Left ventricle myocardium superior (tissue), 1 donor: ENCODE results near the gene MDH1B. TPM values are rescaled to one million over a fixed set of nuclear protein-coding genes. Genes with fewer than 3 reads are reported as not detected.

Source experiments
- ATAC-seq: fragments of 200-7000 bp; cut with Tn5 transposase; one replicate; pipeline ENCODE4 v1.9.1; 2020; ENCODE audit warnings: mild to moderate bottlenecking, moderate library complexity
- DNase-seq: peaks from one replicate; pipeline ENCODE4 v3.0.0-alpha.2; 2020
- intact Hi-C: fragments of 100-400 bp; cut with micrococcal nuclease; formaldehyde crosslinking; loops from one replicate; pipeline ENCODE4 v1.11.0; 2022
- microRNA-seq: library from miRNA; unstranded; fragments of <30 nt; microRNA quantifications from one replicate; pipeline ENCODE4 v1.2.0, GENCODE V29; 2020; ENCODE audit warnings: borderline number of aligned reads
- total RNA-seq: library from RNA; stranded (reverse); fragmentation: NEBNext Ultra II Directional; extraction: Animal tissue kit (Norgen Biotek cat#: 25700); gene quantifications from one replicate; pipeline ENCODE4 v1.2.1, GENCODE V29; 2021
- donor health status: DM: no; HTN: yes; CAD: no; lungs with severe emphysema.

Gene MDH1B
- total RNA-seq, 1 donor from 2014 or later, result 1.0 TPM

DNA sequence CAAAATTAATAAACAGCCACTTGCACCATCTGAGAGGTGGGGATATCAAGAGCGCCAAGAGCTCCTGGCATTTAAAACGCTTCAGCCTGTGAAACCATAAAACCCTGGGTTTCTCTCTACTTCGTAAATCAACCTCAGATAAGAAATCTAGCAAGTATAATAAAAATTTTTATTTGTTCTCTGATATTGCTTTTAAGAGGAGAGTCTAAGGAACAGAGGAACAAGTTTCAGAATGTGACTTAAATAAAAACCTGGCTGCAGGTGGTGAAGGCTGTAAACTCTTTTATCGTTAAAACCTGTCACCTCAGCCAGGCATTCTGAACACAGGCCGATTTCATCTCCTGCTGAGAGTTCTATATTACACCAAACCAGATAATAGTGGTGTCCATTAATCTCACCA is 56.8 kb downstream of the MDH1B start:
- ATAC-seq (no peak), DNase-seq (no peak)
- intact Hi-C loops, result no loop called here

DNA sequence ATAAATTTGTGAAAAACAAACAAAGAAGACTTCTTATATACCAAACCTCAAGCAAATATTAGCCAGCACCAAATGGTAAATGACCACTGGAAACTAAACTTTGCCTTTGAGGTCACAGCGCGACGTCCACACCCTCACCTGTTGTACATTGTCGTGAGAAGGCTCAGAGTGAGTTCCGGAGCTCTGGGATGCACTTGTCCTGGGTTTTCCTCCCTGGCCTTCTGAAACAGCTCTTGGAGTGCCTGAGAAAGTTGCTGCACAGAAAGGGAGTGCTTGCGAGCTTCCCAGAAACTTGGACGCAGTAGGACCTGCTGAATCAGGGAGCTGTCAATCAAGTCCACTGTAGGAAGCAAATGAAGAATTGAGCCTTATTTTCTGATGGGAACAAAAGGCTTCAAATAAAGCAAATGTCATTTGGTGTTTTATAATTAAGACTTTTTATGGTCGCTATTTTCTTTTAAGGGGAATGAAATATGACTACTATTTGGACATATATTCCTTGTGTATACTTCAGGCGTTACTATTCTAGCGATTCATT is 57.9 kb downstream of the MDH1B start:
- intact Hi-C loops, result no loop called here
- no peak for DNase-seq
- no peak for ATAC-seq

DNA sequence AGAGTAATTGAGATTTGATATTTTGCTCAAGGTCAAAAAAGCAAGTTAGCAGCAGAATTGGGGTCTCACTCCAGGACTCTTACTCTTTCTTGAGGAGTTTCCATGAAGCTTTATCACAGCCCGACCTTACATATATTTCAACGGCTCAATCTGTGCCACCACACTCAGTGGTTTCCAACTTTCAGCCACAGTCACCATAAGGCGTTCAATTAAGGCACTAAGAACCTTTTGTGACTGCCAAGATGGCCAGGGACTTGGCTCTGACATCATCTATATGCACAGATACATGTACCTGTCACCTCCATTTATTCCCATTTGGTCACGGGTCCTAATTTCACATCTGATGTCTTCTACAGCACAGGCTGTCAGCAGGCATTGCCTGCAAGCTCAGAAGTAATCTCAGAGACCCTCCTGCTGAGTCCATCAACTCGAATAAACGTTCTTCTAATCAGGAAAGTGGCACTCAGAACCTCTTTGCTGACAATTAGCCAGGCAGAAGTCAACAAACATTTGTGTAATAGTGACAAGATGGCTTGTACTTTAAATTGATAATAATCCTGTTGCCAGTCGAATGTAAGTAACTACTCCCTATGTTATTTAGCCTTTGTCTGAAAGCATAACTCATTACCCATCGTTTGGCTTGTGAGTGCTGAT is 63.0 kb downstream of the MDH1B start:
- DNase-seq (no peak), ATAC-seq (no peak)
- intact Hi-C loops, result no loop called here

DNA sequence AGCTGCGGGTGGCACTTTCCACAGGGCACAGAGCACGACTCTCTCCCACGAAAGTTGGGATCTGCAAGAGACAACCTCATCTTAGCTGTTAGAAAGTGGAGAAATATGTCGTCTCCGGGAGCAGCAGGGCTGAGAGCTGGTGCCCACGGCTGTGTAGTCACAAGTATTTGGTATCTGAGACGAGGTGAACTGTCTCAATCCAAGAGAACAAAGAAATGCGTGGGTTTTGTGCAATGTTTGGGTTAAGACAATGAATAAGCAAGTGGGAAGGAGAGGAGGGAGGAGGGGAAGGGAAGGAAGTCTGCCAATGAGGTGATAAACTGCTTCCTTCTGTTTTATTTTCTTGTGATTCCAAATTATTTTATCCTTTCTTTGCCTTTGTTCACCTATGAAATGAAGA is 65.0 kb downstream of the MDH1B start:
- DNase-seq (no peak), ATAC-seq (no peak)
- intact Hi-C loops, result no loop called here

DNA sequence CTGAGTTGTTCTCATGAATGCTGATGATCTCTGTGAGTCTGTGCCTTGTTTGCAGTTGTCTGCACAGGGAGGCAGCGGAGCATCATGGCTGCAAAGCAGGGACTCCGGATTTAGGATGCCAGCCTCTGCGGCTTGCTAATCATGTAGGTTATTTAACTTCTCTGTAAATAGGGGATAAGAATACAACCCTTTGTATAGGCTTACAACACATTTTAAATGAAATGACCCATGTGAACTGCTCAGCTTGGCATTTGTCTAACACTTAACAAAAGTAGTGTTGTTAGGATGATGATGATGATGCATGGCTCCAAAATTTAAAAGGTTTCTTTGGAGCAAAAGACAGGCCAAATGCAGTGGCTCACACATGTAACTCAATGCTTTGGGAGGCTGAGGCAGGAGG is 66.3 kb downstream of the MDH1B start:
- no peak for ATAC-seq
- intact Hi-C loops, result loop anchor here (10.0 kb wide), 1 partner anchor 776 kb away; no protein-coding TSS in a partner anchor
- no peak for DNase-seq

DNA sequence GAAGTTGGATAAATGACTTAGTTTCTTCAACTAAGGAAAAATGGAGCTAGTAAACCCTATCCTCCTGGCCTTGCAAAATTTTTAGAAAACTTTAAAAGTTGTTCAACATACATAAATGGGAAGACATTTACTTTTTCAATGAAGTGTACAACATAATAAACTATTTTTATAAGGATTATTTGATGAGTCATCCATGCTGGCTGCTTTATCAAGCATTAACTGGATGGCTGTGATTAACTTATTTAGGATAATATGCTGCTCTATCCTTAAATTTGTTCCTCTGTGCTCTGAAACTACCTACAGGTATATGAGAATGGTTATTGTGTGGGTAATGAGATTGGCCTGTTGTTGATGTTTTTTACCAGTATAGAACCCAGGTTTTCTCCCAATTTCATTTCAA is 68.2 kb downstream of the MDH1B start:
- DNase-seq (no peak), ATAC-seq (no peak)
- intact Hi-C loops, result loop anchor here (10.0 kb wide), 1 partner anchor 778 kb away; no protein-coding TSS in a partner anchor

DNA sequence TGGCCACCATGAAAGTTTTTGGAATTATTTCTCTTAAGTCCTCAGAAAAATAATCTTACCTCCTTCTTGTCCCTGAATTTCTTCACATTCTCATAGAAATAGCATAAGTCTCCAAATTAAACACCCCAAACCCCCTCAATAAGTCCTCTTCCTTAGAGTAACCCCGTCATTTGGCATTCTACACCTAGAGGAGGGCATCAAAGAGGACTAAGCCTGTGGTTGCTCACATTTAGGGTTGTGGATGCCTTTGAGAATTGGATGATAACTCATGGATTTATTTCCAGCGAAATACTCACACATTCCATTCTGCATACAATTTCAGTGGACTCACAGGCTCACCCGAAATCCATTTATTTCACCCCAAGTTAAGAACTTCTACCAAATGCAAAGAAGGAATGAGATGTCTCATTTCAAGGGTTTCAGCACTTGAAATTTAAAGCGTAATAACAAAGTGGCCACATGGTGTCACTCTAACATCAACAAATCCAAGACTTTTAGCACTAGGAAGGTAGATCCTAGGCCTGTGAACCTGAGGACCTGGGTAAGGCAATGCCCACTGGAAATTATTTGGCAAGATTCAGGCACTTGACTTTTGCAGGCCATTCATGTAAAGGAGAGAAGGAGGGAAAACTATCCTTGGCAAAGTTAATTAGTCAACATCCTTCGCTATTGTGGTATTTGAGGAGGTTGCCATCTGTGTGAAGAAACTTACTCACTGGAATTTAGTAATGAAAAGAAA is 71.6 kb downstream of the MDH1B start:
- intact Hi-C loops, result loop anchor here (5.0 to 10.0 kb wide), 2 partner anchors 89 to 781 kb away; no protein-coding TSS in a partner anchor
- DNase-seq (no peak), ATAC-seq (peak; percentile 37)

DNA sequence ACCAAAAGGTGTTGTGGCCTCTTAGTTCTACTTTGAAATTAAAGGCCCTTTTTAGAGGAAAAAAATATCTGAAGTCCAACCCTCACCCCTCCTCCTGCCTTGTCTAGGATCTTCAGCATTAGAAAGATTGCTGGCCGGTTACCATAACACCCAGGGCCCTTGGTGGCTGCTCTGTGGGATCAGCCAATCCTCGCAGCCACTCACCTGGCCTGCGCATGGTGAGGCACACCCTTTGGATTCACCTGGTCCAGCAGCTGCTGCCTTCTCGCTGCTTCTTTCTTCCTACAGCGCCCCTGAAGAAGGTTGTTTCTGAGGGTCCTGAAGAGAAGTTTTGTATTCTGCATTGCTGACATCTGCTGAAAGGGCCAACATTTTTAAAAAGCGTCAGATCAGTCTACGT is 72.2 kb downstream of the MDH1B start:
- DNase-seq, result no peak
- intact Hi-C loops, result loop anchor here (5.0 to 10.0 kb wide), 2 partner anchors 89 to 782 kb away; no protein-coding TSS in a partner anchor
- no peak for ATAC-seq

DNA sequence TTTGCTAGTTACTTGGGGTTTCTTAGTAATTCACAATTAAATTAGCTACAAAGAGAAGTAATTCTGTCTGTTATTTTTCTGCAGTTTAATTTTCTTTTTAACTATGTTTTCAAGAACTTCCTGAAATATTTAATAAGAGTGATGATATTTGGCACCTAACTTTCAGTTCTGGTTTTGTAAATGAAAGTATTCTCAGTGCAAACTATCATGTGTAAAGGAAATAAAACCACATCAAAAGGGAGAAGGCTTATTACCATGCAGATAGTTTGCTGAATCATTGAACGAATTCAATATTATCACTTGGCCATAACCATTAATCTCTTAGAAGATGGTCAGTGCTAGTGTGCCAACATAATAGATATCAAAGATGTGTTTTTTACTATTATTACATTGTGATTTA is 76.1 kb downstream of the MDH1B start:
- ATAC-seq (no peak), DNase-seq (no peak)
- intact Hi-C loops, result no loop called here

DNA sequence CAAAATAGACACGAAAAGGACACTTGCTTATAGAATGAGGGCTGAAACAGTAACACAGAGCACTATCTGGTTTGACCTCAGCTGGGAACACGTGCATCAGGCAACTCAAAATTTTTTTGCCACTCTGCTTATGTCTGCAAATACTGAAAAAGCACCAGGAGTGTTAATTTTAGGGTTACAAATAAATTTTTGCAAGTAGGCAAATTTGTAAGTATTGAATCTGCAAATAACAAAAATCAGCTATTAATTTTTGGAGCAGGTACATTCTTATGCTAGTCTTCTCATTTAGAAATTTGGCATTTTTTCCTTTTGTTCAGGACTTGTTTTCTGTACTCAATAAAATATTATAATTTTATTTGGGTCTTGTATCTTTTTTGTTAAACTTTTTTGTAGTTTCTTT is 76.7 kb downstream of the MDH1B start:
- DNase-seq, result no peak
- intact Hi-C loops, result no loop called here
- no peak for ATAC-seq

Small RNAs within 50 kb of the gene (microRNA-seq; reads per million reads assigned to microRNA genes)
- gene MIR3130-1 (not detected), gene MIR3130-2 (not detected)

Other genes with a start within 250 kb of the MDH1B start
- gene FAM237A, start 122.8 kb downstream of the MDH1B start, total RNA-seq, result 2.0 TPM
- gene DYTN, start 46.9 kb downstream of the MDH1B start, total RNA-seq, result not detected
- 40.5 TPM for gene FASTKD2, start 278 bp upstream of the MDH1B start, total RNA-seq
- 0.27 TPM for gene CPO, start 174.2 kb upstream of the MDH1B start, total RNA-seq